CD14-positive monocyte (primary cell): Measurements from ENCODE around the gene TRHDE. TPM values are rescaled to one million over a fixed set of nuclear protein-coding genes. Genes with fewer than 3 reads are reported as not detected.

Source experiments
- DNase-seq, 3 donors: peaks; one replicate each; pipeline ENCODE4 v3.0.0-alpha.2; 2011 to 2022
- H2AFZ ChIP-seq: 2 replicates; pipeline ENCODE4 v1.6.0; 2012; ENCODE audit warnings: mild to moderate bottlenecking, low read depth, low read length, inconsistent platforms; ENCODE audit not compliant: insufficient read depth, poor library complexity, severe bottlenecking
- H3K27ac ChIP-seq, 2 donors: 1 replicate in 1 of 2; 2 replicates in 1 of 2; pipeline ENCODE4 v1.5.1; 2012 to 2013; ENCODE audit warnings: low read length in 2 of 2, control low read depth in 1 of 2, inconsistent platforms in 1 of 2, low read depth in 1 of 2, mild to moderate bottlenecking in 1 of 2
- H3K27me3 ChIP-seq, 2 donors: one replicate each; pipeline versions ENCODE4 v1.6.0 to v1.6.1; 2011 to 2013; ENCODE audit warnings: low read length in 2 of 2; ENCODE audit not compliant: control insufficient read depth in 2 of 2, insufficient read depth in 2 of 2
- H3K36me3 ChIP-seq, 2 donors: replicated peaks in 1 of 2; 1 replicate in 1 of 2; 2 replicates in 1 of 2; pipeline versions ENCODE4 v1.5.1 to v1.6.1; 2012 to 2013; ENCODE audit warnings: low read length in 2 of 2, control low read depth in 1 of 2, inconsistent platforms in 1 of 2, mild to moderate bottlenecking in 1 of 2; ENCODE audit not compliant: insufficient read depth in 2 of 2, control insufficient read depth in 1 of 2
- H3K4me1 ChIP-seq, 2 donors: 1 replicate in 1 of 2; 2 replicates in 1 of 2; pipeline versions ENCODE4 v1.5.1 to v1.6.1; 2012 to 2013; ENCODE audit warnings: low read length in 2 of 2, control low read depth in 1 of 2, inconsistent platforms in 1 of 2, mild to moderate bottlenecking in 1 of 2, moderate library complexity in 1 of 2; ENCODE audit not compliant: insufficient read depth in 2 of 2, control insufficient read depth in 1 of 2
- H3K4me2 ChIP-seq: replicated peaks from 2 replicates; pipeline ENCODE3; 2012; ENCODE audit warnings: low read length, moderate library complexity, mild to moderate bottlenecking; ENCODE audit not compliant: poor library complexity, severe bottlenecking; ENCODE audit errors: extremely low read depth
- H3K4me3 ChIP-seq, 3 experiments: fragments of 200-600 bp in 1 of 3; sonication (generic) in 1 of 3; replicated peaks in 1 of 3; 1 replicate in 2 of 3; 2 replicates in 1 of 3; pipeline ENCODE4 v1.5.1; 2011 to 2013; ENCODE audit warnings: low read length in 3 of 3, mild to moderate bottlenecking in 3 of 3, control low read depth in 2 of 3, low read depth in 2 of 3, inconsistent platforms in 1 of 3, moderate library complexity in 1 of 3
- H3K79me2 ChIP-seq: 2 replicates; pipeline ENCODE4 v1.6.0; 2012; ENCODE audit warnings: mild to moderate bottlenecking, control low read depth, inconsistent platforms, low read length, moderate library complexity; ENCODE audit not compliant: insufficient read depth
- H3K9ac ChIP-seq: 2 replicates; pipeline ENCODE4 v1.6.0; 2017; ENCODE audit warnings: low read length, mild to moderate bottlenecking; ENCODE audit not compliant: insufficient read depth, poor library complexity, severe bottlenecking
- H3K9me3 ChIP-seq, 2 donors: replicated peaks in 1 of 2; 1 replicate in 1 of 2; 2 replicates in 1 of 2; pipeline versions ENCODE4 v1.5.1 to v1.6.1; 2012 to 2013; ENCODE audit warnings: low read length in 2 of 2, control low read depth in 1 of 2; ENCODE audit not compliant: control insufficient read depth in 1 of 2, insufficient read depth in 1 of 2
- H4K20me1 ChIP-seq: 2 replicates; pipeline ENCODE4 v1.6.0; 2012; ENCODE audit warnings: mild to moderate bottlenecking, low read length, control low read depth, moderate library complexity; ENCODE audit not compliant: insufficient read depth
- H3K27ac Mint-ChIP-seq, 7 donors: one replicate each; pipeline ENCODE4 v1.8.0; 2020; ENCODE audit warnings: mild to moderate bottlenecking in 7 of 7, mixed read lengths in 7 of 7, moderate library complexity in 6 of 7, inconsistent platforms in 2 of 7
- H3K27me3 Mint-ChIP-seq, 3 donors: one replicate each; pipeline ENCODE4 v1.8.0; 2021 to 2022; ENCODE audit warnings: low read depth in 3 of 3, mild to moderate bottlenecking in 3 of 3, mixed read lengths in 3 of 3, moderate library complexity in 3 of 3, inconsistent platforms in 1 of 3
- H3K36me3 Mint-ChIP-seq, 2 donors: one replicate each; pipeline ENCODE4 v1.8.0; 2020; ENCODE audit warnings: mixed read lengths in 2 of 2, inconsistent platforms in 1 of 2, mild to moderate bottlenecking in 1 of 2
- H3K4me1 Mint-ChIP-seq: one replicate; pipeline ENCODE4 v1.8.0; 2020; ENCODE audit warnings: mild to moderate bottlenecking, mixed read lengths
- H3K4me3 Mint-ChIP-seq, 2 donors: one replicate each; pipeline ENCODE4 v1.8.0; 2020; ENCODE audit warnings: mild to moderate bottlenecking in 2 of 2, mixed read lengths in 2 of 2, moderate library complexity in 1 of 2
- H3K9me3 Mint-ChIP-seq, 7 donors: one replicate each; pipeline ENCODE4 v1.8.0; 2020 to 2022; ENCODE audit warnings: mixed read lengths in 7 of 7, mild to moderate bottlenecking in 6 of 7, moderate library complexity in 6 of 7, inconsistent platforms in 2 of 7
- WGBS: methylation state at CpG from one replicate; pipeline ENCODE4 v1.1.5; 2013; ENCODE audit warnings: missing lambda C conversion rate; ENCODE audit not compliant: insufficient coverage; 5-methylcytosine and 5-hydroxymethylcytosine counted together
- intact Hi-C, 2 donors: fragments of 100-400 bp; cut with micrococcal nuclease; formaldehyde crosslinking; loops; one replicate each; pipeline versions ENCODE4 v1.15.0 to v1.15.1; 2023
- polyA plus RNA-seq, 3 donors: library from polyadenylated mRNA; depleted of rRNA in 1 of 3; unstranded in 2 of 3; stranded (reverse) in 1 of 3; fragments of 300-500 nt in 2 of 3; fragments of >200 nt in 1 of 3; fragmentation: Illumina TruSeq in 2 of 3; gene quantifications; 1 replicate in 2 of 3; 2 replicates in 1 of 3; pipeline ENCODE4 v1.2.3, GENCODE V29; 2012 to 2021
- TF ChIP-seq, protein P1 (sequence below): fragments of 200-600 bp; IDR thresholded peaks from one replicate; pipeline ENCODE4 v1.8.0; 2022; ENCODE audit warnings: antibody characterized with exemption, mild to moderate bottlenecking

The TRHDE gene
- polyA plus RNA-seq, 3 donors: not detected

DNA sequence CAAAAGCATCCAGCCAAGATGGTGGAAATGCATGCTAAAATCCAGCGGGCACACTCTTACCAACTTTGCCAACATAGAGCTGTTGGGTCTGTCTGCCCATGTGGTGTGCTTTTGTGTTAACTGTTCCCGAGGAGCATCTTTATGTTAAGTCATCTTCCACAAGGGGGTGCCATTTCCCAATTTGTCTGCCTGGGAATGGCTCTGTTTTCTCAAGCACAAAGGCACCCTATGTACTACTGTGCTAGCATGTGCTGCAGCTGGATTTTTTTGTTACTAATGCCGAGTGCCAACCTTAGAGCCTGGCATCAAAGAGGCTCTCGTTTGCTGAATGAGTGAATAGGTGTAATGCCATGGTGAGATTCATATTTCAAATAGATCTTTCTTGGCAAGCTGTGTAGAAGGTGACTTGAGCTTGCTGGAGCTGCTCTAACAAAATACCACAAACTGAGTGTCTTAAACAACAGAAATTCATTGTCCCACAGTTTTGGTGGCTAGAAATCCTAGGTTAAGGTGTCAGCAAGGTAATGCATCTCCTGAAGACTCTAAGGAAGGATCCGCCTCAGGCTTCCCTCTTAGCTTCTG, 74.3 kb downstream of the TRHDE start:
- H3K27me3 ChIP-seq: no peaks in the 10 kb centered on the region
- DNase-seq: peak in 1 of 3 donors; percentile 18
- intact Hi-C loops: no loop called here
- H3K27ac ChIP-seq: no peak overlapping the region
- Mint-ChIP-seq H3K36me3 (no peaks in the 10 kb centered on the region), H3K27me3 (peaks cover 0 to 4% (median 0%) of the 10 kb centered on the region in 3 donors), H3K4me3 (no peak overlapping the region), H3K27ac (no peak overlapping the region), H3K4me1 (no peaks in the 10 kb centered on the region), H3K9me3 (no peaks in the 10 kb centered on the region)
- WGBS: 0% methylated on average over 1 of the region's 5 CpGs
- H4K20me1 ChIP-seq: no peaks in the 10 kb centered on the region
- H2AFZ ChIP-seq: no peak overlapping the region
- no peak overlapping the region for H3K4me2 ChIP-seq
- H3K4me3 ChIP-seq: no peak overlapping the region
- no peak overlapping the region for H3K9ac ChIP-seq
- no peaks in the 10 kb centered on the region for H3K36me3 ChIP-seq
- no peaks in the 10 kb centered on the region for H3K9me3 ChIP-seq
- TF ChIP-seq, protein P1, sequence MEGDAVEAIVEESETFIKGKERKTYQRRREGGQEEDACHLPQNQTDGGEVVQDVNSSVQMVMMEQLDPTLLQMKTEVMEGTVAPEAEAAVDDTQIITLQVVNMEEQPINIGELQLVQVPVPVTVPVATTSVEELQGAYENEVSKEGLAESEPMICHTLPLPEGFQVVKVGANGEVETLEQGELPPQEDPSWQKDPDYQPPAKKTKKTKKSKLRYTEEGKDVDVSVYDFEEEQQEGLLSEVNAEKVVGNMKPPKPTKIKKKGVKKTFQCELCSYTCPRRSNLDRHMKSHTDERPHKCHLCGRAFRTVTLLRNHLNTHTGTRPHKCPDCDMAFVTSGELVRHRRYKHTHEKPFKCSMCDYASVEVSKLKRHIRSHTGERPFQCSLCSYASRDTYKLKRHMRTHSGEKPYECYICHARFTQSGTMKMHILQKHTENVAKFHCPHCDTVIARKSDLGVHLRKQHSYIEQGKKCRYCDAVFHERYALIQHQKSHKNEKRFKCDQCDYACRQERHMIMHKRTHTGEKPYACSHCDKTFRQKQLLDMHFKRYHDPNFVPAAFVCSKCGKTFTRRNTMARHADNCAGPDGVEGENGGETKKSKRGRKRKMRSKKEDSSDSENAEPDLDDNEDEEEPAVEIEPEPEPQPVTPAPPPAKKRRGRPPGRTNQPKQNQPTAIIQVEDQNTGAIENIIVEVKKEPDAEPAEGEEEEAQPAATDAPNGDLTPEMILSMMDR: peak; percentile 40
- H3K4me1 ChIP-seq: no peaks in the 10 kb centered on the region
- no peaks in the 10 kb centered on the region for H3K79me2 ChIP-seq

DNA sequence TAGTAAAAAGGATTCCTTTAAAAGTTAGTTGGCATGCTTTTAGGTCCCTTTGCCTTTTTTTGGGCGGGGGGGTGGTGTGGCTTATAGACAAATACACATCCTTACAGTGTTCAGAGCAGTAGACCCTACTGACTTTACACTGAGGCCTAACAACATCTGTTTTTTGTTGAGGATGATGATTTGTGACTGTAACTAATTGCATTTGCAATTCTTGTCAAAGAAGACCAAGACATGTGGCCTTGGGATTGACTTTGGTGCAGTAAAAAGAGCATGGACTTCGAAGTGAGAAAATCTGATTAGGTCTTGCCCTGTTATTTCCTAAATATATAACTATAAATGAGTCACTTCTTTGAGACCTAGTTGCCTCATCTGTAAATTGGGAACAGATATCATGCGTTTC, 77.3 kb downstream of the TRHDE start:
- WGBS: no CpG with 5 or more reads among the region's 3 CpGs
- no peaks in the 10 kb centered on the region for H3K79me2 ChIP-seq
- no peak overlapping the region for H3K9ac ChIP-seq
- H3K36me3 ChIP-seq: no peaks in the 10 kb centered on the region
- Mint-ChIP-seq H3K27me3 (peaks cover 0 to 2% (median 0%) of the 10 kb centered on the region in 3 donors), H3K36me3 (no peaks in the 10 kb centered on the region), H3K4me3 (no peak overlapping the region), H3K27ac (no peak overlapping the region), H3K9me3 (peaks cover 0 to 3% (median 0%) of the 10 kb centered on the region in 7 donors), H3K4me1 (no peaks in the 10 kb centered on the region)
- no peak overlapping the region for H3K27ac ChIP-seq
- H2AFZ ChIP-seq: no peak overlapping the region
- H3K9me3 ChIP-seq: no peaks in the 10 kb centered on the region
- H3K27me3 ChIP-seq: no peaks in the 10 kb centered on the region
- no peaks in the 10 kb centered on the region for H3K4me1 ChIP-seq
- TF ChIP-seq, protein P1: no peak
- no peak for DNase-seq
- H3K4me3 ChIP-seq: no peak overlapping the region
- H4K20me1 ChIP-seq: no peaks in the 10 kb centered on the region
- intact Hi-C loops: no loop called here
- H3K4me2 ChIP-seq: no peak overlapping the region
